ENCODE measurements around the gene UBQLNL.

GRCh38 chr11:5504403-5504921, 12.0 kb downstream of the UBQLNL start:
- TF ChIP-seq REST (IDR thresholded peaks at IDR 0.05; ENCODE audit: insufficient read depth in 1 of 2, low read depth in 2 of 2, low read length in 1 of 2), result no peak
- TF ChIP-seq, protein P1, sequence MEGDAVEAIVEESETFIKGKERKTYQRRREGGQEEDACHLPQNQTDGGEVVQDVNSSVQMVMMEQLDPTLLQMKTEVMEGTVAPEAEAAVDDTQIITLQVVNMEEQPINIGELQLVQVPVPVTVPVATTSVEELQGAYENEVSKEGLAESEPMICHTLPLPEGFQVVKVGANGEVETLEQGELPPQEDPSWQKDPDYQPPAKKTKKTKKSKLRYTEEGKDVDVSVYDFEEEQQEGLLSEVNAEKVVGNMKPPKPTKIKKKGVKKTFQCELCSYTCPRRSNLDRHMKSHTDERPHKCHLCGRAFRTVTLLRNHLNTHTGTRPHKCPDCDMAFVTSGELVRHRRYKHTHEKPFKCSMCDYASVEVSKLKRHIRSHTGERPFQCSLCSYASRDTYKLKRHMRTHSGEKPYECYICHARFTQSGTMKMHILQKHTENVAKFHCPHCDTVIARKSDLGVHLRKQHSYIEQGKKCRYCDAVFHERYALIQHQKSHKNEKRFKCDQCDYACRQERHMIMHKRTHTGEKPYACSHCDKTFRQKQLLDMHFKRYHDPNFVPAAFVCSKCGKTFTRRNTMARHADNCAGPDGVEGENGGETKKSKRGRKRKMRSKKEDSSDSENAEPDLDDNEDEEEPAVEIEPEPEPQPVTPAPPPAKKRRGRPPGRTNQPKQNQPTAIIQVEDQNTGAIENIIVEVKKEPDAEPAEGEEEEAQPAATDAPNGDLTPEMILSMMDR (IDR thresholded peaks at IDR 0.05), result no peak
- TF ChIP-seq POLR2AphosphoS5 (IDR thresholded peaks at IDR 0.05; ENCODE audit: low read depth, low read length), result no peak

Measured in Panc1 (cell line).